Measurements from ENCODE around the gene GGACT.

DNA sequence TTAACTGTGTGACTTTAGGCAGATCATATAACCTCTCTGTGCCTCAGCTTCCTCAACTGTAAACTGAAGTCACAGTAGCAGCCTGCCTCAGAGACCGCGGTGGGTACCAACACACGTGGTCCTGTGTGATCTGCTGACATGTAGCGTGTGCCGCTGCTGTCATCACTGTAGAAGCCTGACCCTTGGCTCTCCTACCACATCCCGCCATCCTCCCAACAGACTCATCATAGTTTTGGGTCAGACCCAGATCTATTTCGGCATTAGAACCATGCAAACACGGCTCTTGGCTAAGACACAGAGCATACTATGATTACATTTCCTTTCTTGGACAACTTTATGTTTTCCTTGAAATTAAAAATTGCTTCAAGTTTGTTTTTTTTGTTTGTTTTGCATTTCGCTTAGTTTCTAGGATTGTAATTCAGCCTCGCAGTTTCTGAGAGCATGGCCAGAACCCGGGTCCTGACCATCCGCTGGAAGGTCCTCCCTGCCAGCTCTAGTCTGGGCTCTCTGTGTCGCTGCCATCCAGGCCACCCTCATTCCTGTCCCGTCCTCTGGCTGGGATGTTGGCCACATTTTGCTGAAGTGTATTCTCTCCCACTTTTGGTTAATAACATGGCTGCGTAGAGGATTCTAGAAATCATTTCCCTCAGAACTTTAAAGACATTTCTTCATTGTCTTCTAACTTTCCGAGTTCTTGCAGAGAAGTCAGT is 53.0 kb downstream of the GGACT start:
- TF ChIP-seq, protein P1, sequence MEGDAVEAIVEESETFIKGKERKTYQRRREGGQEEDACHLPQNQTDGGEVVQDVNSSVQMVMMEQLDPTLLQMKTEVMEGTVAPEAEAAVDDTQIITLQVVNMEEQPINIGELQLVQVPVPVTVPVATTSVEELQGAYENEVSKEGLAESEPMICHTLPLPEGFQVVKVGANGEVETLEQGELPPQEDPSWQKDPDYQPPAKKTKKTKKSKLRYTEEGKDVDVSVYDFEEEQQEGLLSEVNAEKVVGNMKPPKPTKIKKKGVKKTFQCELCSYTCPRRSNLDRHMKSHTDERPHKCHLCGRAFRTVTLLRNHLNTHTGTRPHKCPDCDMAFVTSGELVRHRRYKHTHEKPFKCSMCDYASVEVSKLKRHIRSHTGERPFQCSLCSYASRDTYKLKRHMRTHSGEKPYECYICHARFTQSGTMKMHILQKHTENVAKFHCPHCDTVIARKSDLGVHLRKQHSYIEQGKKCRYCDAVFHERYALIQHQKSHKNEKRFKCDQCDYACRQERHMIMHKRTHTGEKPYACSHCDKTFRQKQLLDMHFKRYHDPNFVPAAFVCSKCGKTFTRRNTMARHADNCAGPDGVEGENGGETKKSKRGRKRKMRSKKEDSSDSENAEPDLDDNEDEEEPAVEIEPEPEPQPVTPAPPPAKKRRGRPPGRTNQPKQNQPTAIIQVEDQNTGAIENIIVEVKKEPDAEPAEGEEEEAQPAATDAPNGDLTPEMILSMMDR (IDR thresholded peaks at IDR 0.05) = no peak
- TF ChIP-seq POLR2A (IDR thresholded peaks at IDR 0.05) = no peak

All from thyroid gland (tissue), 4 donors.